NCI-H510A treated with DMSO at 0.1 percent for 48 hours (cell line): ENCODE results near the gene UBE2J2.

Source experiments
- DNase-seq: peaks from one replicate; lab custom pipeline; 2025; lab: John Stamatoyannopoulos, UW

Gene UBE2J2

DNA sequence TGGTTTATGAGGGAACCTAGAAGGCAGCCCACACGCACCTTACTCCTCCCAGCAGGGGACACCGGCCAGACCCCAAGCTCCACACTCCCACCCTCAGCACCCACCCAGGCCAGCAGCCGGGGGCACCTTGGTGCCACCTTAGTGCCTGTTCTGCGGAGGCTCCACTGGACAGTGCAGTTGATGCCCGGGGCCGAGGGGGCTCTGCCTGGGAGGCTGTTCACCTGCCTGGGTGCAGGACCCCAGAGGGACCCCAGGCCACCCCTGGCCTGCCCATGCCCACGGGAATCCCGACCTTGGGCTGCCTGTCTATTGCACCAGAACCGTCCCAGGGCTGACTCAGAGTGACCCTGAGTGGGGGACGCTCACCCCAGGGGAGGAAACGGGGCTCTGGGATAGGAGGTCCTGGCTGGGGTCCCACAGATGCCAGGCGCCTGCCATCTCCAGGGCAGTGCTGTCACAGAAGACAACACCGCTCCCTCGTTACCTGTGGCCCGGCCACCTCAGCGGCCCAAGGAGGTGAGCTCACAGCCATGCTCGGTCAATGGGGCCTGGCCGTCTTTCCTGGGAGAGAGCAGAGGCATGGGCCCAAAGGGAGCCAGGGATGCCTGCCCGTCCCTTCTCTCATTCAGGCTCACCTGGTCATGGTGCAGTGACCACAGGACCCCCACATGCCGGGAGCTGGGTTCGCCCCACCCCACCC is 7.3 kb upstream of the UBE2J2 start:
- no peak for DNase-seq

DNA sequence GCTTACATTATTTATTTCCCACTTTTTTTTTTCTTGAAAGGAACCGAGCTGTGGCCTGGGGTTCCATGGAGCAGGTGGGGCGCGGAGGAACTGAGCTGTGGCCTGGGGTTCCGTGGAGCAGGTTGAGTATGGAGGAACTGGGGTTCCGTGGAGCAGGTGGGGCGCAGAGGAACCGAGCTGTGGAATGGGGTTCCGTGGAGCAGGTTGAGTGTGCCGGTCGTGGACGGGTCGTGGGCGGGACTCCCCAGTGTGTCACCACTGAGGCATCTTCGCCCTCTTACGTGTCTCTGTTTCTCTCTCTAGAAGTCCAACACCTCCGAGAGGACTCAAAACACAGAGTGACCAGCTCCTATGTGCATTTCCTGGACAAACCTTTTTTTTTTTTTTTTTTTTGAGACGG is 5.4 kb upstream of the UBE2J2 start:
- DNase-seq = no peak

DNA sequence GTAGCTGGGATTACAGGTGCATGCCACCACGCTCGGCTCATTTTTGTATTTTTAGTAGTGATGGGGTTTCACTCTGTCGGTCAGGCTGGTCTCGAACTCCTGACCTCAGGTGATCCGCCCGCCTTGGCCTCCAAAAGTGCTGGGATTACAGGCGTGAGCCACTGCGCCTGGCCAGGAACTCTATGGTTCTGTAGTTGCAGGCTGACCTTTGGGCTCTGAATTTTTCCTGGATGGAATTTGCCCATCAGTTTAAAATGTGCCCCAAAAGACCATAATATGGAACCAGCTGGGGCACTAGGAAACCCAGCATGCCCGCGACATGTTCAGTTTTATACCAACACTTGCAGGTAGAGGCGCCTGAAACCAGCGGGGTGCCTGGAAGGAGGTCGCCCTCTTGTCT is 5.0 kb upstream of the UBE2J2 start:
- DNase-seq = no peak

DNA sequence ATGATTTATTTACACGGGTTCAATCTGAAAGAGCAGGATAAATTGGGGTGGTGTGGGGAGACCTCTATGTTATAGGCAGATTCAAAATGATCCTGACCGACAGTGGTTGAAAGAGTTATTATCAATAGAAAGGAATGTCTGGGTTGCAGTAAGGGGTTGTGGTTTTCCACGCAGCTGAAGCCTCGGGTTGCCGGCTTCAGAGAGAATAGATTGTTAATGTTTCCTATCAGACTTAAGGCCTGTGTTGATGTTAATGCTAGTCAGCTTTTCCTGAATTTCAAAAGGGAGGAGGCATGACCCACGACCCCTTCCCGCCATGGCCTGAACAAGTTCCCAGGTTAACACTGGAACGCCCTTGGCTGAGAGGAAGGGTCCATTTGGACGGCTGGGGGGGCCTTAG is 2.2 kb upstream of the UBE2J2 start:
- no peak for DNase-seq

DNA sequence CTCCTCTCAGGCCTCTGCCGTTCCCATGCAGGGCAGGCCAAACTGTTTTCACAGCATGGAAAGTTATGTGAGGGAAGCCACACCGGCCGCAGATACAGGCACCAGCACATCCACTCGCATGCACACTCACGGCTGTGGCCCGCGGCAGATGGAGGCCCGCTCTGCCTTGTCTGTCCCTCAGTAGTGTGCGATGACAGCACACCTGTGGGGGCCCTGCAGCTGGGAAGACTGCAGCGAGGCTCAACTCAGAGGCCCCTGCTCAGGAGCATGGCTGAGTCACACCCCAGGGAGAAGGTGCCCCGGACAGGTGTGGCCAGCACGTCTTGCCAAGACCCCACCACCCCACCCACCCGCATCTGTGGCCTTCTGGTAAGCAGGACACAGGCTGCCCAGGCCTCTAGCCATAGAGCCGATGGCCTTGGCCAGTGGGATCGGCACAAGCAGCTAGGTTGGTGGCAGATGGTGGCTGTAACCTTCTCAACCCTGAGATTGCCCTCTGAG is 1.3 kb upstream of the UBE2J2 start:
- DNase-seq = no peak

DNA sequence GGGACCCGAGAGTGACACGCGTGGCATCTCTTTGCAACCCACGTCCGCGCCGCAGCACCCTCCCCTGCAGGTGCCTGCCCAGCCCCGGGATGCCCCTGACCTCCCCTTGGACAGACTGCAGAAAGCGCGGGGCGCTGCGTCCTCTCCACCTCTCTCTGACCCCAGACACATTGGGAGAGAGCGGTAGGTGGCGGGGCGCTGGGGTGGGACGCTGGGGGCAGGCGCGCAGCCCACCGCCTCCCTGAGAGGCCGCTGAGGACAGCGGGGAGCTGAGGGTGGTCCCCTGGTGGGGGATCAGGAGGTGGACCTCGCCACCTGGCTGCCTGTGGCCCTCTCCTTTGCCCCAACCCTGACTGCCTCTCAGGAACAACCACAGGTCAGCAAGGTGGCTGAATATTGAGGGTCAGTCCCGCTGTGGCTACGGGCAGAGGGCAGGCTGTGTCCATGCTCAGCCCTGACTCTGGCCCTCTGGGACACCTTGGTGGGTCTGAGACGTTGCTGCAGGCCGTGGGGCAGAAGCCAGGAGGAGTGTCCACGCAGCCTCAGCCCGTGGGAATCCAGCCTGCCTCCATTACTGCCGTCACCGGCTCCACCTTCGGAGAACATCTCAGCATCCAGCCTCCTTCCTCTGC is 761 bp upstream of the UBE2J2 start:
- DNase-seq = no peak

DNA sequence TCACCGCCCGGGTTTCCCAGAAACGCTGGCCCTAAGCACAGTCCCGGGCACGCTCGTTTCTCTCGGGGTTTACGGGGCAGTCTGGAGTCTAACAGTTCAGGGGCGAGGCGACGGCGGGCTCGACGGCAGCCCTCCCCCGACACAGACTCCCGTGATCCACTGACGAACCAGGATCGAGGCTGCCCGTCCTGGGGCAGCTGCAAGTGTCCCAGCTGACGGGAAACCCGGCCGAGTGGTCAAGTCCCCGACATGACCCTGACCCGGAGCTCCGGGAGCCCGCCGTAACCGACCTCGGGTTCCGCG is 494 bp downstream of the UBE2J2 start:
- DNase-seq = no peak

DNA sequence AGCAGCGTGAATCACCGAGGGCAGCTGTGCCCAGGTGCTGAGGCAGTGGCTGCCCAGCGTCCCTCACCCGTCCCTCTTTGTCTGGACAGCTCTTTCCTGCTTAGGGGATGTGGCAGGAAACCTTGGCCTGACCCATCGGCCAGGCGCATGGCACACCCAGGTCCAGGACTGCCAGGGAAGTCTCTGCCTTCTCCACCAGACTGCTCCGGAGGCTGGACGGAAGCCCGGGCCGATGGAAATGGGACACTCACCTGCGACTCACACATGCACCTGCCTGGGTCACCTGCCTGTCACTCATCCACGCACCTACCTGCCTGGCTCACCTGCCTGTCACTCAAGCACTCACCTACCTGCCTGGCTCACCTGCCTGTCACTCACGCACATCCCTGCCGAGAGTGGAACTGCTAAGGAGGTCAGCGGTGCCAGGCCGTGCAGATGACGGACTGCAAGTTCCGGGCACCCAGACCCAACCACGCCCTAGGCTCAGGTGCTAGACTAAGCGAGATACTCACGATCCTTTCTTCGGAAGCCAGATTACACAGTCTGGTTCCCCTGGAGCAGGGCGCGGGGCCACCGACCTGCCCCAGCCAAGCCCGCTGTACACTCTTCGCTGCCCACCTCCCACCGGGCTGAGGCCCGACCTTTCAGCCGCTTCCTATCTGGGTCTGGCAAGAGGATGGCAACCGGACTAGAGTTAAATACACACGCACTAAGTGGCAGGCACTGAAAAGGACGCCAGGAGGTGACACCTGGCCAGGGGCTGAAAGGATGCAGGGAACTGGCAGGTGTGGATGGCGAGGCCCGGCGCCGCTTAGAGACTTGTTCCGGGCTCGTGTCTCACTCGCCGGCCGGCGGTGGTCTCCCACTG is 1.1 kb downstream of the UBE2J2 start:
- peak; percentile 95 for DNase-seq

DNA sequence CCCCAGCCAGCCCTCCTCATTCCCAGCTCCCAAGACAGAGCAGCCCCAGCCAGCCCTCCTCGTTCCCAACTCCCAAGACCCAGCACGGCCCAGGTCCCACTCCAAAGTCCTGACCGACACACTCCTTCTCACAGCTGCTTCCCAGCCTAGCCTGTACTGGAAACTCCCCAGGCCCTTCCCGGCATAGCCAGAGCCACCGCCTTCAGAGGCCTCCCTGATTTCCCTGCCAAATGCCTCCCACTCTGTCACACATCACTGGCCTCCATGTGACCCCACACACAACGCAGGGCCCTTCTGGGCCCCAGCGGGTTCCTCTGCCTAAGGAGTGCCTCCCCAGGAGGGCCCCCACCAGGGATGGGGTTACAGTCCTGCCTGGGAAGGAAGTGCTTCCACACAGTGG is 2.8 kb downstream of the UBE2J2 start:
- DNase-seq = no peak

DNA sequence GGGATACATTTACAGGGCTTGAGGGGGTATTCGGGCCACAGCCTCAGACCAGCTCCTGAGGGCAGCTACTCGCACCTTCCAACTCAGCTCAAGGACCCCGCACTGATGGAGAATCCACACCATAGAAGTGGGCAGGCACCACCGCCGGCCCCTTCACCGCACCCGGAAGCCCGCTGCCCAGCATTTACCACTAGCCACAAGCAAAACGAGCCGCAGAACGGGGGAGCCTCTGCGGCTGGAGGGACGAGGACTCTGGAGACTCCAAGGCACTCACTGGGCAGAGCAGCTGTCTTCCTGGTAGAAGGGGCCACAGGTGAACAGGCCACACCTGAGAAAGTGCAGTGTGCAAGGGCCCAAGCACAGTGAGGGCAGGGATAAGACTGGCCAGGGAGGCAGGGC is 5.4 kb downstream of the UBE2J2 start:
- DNase-seq = no peak

DNA sequence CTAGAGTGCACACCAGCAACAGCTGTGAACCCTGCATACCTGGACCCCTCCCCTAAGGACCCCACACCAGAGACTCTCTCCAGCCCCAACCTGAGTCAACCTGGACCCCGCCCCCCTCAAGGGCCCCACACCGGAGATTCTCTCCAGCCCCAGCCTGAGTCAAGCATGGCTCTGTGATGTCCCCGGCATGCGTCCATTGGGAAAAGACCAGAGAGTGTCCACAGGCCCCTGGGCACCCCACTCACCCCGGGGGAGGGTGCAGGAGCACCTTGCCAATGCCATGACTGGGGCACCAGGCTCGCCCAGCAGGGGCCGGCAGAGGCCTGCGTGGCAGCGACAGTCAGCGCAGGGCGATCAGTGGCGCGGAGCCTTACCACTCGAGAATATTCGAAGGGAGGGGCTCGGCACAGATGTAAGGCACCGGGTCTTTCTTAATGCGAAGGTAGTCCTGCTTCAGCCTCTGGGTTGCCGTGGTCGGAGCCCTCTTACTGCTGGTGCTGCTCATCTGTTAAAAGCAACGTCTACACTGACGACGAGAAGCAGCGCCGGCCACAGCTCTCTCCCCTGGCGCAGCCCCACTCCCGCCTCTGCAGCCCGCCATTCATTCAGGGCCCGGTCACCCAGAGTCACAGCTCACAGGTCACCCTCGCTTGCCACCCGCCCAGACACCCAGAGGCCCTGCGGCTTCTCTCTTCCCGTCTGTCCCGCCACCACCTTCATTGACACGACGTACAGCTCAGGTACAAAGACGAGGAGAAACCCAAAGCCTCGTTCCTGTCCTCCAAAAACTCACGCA is 6.0 kb downstream of the UBE2J2 start:
- DNase-seq = no peak

DNA sequence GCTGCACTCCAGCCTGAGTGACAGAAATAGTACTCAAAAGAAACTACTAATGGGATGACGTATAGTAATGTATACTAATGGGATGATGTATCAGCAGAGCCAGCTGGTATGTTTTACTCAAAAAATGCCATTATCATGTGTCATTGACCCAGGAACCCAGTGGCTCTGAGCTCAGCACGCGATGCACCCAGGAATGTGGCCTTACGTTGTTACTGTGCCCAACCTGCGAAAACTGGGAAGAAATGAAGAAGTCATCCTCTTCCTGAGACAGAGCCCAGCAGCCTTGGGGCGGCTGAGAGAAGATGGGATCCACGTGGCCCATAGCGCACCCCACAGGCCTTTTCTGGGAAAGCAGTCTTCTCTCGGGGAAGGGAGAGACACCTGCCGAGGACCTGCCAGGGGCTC is 8.8 kb downstream of the UBE2J2 start:
- DNase-seq = no peak

DNA sequence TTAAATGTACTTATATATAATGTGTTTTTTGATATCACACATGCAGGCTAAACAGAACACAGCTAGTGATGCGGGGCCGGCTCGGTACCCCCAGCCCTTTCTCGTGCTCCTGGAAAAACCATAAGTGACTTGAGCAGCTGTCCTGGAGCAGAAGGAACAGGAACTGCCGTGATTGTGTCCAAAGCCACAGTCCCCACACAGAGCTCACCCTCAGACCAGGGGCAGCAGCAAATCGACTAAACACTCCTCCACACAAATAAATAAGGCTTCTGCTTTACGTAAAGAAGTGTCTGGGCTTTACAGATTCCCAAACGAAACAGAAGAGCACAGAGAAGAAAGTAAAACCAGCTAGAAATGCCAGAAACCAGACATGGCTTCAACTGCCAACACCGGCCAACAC is 9.6 kb downstream of the UBE2J2 start:
- no peak for DNase-seq

DNA sequence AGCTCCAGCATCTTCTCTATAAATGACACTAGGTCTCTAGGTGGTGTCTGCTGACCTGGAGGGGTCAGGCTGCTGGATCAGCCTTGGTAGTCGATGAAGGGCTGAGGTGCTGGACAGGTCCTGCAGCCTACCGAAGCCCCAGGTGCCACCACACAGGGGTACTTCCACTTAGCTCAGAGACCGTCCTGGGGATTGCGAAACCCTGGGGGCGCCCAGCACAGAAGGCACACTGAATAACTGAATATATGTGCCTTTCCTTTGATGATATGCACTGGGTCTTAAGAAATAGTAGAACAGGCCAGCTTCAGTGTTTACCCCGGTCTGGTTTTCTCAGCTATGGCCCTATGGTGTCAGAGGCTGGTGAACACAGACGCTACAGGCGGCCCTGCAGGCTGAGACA is 10.9 kb downstream of the UBE2J2 start:
- no peak for DNase-seq

DNA sequence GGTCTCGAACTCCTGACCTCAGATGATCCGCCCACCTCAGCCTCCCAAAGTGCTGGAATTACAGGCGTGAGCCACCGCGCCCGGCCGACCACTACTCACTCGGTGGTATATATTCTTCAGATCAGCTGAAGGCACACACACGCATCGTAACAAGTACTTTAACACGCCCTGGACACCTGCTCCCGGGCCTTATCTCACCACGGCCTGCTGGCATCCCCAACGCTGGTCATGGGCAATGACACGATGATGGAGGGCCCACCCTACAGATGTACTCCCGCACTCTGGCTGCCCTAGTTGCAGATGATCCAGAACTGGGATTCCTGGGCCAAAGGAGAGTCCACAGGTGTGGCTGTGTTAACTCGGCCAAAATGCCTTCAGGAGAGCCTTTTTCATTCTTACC is 11.6 kb downstream of the UBE2J2 start:
- no peak for DNase-seq

DNA sequence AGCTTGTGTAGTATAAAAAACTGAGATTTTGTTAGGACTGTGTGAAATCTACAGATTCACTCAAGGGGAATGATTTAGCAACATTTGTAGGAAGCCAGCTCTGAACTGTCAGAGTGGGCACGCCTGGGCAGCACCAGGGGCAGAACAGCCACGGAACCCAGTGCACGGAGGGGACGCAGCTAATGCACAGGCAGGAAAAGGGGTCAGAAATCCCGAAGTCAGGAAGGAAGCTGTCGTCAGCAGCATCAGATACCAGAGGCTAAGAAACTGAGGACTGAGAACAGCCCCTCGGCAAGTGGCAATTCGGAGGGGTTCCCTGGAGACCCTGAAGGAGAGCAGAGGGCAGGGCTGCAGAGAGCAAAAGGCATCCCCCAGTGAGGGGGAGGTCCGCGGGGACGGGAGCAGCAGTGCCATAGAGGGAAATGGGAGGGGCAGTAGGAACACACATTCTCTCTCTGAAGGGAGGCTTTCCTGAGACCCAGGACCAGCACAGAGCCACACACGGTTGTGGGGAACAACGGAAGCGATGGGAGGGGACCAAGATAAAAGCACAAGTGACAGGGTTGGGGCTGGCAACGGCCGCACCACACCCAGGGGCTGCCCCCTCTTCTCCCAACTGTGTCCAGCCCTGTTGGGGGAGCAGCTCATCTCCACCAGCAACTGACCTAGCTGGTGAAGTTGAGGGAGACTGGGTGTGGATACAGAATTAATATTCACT is 12.7 kb downstream of the UBE2J2 start:
- peak; percentile 86 for DNase-seq

DNA sequence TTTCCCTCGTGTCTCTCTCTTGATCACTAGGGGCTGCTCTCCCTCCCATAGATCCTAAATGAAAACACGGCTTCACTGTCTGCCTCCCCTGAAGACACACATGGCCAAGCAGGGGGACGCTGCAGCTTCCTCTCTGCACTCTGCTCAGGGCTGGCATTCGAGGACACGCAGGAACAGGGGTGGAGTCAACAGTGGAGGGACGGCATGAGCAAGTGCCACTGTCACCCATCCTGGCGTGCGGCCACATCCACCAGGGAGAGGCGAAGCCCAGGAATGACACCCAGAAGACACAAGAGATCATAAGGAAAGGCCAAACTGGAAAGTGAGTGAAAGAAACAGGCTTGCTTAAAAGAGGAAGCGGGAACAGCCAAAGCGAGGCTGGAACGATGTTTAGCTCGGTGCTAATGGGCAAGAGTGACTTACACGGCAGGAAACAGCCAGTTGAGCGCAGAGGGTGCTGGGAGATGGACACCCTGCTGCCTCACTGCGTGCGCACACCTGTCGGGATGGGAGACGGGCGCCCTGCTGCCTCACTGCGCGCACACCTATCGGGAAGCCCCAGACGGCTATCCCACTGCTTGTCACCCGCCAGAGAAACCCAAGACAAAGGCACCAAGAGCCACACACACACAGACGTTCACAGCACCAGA is 13.6 kb downstream of the UBE2J2 start:
- DNase-seq = peak; percentile 99

DNA sequence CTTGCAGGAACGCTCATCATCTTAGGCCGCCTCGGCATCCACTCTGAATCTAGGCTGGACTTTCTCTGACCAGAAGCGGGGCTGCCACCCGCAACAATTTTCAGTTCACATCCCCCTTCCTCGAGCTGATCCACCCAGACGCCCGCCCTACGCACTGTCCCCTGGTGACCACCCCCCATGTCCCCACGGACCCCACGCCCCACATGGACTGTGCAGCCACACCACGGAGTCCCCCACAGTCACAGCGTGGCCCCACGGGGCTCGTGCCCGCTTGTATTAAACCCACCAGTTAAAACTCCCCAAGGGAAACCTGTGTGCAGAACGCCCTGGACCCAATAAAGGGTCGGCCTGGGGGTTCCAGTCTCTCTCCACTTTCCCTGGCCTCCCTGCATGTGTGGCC is 14.1 kb downstream of the UBE2J2 start:
- DNase-seq = no peak

DNA sequence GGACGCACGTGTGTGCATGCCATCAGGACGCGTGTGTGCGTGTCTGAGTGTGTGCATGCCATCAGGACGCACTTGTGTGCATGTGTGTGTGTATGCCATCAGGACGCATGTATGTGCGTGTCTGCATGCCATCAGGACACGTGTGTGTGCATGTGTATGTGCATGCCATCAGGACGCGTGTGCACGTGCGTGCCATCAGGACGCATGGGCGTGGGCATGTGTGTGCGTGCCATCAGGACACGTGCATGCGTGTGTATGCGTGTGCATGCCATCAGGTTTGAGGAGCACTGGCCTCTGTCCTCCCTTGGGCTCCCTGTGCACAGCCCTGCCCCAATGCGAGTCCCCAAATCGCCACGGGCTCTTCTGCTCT is 14.6 kb downstream of the UBE2J2 start:
- no peak for DNase-seq

DNA sequence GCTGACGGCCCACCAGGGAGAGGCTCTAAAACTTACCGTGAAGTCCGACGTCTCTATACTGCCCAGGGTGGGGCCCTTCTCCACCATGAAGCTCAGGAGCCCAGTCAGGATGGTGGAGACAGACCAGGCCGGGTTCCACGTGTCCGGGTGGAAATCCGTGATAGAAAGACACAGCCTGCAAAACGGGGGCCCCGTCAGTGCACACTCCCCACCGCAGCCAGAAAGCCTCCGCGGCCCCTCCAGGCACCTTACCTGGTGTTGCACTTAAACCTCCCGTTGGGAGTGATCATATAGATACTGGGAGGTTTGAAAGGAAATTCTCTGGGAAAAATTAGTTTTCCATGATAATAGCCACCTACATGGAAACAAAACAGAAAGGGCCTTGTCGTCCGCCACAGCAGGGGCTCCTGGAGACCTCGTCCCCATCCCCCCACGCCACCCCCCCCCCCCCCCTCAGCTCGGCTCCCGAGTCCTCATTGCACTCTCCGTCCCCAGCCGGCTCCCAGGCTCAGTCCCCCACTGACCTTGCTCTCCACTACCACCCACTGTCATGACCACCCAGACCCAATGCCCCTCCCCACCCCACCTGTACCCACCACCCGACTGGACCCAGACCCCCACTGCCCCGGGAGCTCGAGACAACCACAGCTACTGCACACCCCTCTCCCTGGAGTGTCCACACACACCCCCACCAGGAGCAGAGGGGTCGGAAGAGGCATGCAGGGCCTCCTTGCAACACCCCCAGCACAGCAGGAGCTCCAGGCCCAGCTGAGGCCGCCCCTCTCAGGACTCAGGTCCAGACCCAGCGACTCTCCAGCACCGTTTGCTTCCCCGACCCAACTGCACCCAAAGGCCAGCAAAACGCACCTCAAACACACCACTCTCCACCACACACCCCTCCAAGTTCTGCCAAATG is 16.4 kb downstream of the UBE2J2 start:
- DNase-seq = no peak
